ENCODE measurements around the gene MAEA. TPM values are rescaled to one million over a fixed set of nuclear protein-coding genes. Genes with fewer than 3 reads are reported as not detected.
A peak's percentile ranks its signal among the peaks of the same experiment; 100 is the strongest.

The MAEA gene
- total and polyA plus RNA-seq, 5 donors from 2014 or later: 61.2 to 77.7 (median 66.4) TPM

DNA sequence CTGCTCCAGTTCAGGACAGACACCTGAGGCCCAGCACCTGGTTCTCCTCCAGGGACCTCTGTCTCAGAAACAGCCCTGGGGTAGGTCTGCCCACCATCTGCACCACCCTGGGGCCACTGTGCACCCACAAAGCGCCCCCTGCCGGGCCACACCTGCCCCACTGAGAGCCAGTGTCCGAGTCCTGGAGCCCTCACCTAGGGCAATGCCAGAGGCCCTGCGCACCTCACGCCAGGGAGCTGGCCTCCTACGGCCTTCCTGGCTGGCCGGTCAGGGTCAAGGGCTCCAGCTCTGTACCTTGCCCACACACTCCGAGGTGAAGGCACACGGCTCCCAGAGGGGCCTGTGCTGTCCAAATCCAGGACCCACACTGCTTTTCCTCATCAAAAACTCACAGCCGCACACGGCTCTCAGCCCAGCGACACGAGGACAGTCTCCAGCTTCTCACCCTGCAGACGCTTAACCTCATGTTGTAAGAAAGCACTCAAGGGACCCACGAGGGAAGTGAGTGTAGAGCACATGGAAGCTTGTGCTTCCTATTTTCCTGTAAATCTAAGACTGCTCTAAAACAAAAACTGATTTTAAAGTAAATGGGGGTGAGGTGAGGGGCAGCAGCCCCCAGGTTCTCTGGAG is 46.1 kb upstream of the MAEA start:
- H3K9me3 ChIP-seq (ENCODE audit: control insufficient read depth in 2 of 2, low read length in 2 of 2): no peaks in the 10 kb centered on the region
- Mint-ChIP-seq H3K27me3 (no peaks in the 10 kb centered on the region), H3K27ac (peak overlapping the region in 1 of 3 donors; percentile 31), H3K4me1 (peaks cover 0 to 51% (median 20%) of the 10 kb centered on the region in 4 donors), H3K36me3 (peaks cover 10% of the 10 kb centered on the region), H3K9me3 (no peaks in the 10 kb centered on the region), H3K4me3 (peak overlapping the region in 2 of 4 donors; percentile 36 to 38)
- peaks cover 19% of the 10 kb centered on the region for H3K36me3 ChIP-seq (ENCODE audit: control insufficient read depth, insufficient read depth, low read length)
- no peaks in the 10 kb centered on the region for H3K27me3 ChIP-seq (ENCODE audit: control insufficient read depth, insufficient read depth, low read length)
- peaks cover 55% of the 10 kb centered on the region for H3K4me1 ChIP-seq (ENCODE audit: control insufficient read depth, insufficient read depth, low read length, poor library complexity, severe bottlenecking)
- DNase-seq (no peak), ATAC-seq (ENCODE audit: low read depth in 2 of 2) (no peak)
- H3K27ac ChIP-seq (ENCODE audit: insufficient read depth, low read length, poor library complexity, severe bottlenecking): no peak overlapping the region
- no peak overlapping the region for H3K4me3 ChIP-seq (ENCODE audit: low read depth, low read length)

DNA sequence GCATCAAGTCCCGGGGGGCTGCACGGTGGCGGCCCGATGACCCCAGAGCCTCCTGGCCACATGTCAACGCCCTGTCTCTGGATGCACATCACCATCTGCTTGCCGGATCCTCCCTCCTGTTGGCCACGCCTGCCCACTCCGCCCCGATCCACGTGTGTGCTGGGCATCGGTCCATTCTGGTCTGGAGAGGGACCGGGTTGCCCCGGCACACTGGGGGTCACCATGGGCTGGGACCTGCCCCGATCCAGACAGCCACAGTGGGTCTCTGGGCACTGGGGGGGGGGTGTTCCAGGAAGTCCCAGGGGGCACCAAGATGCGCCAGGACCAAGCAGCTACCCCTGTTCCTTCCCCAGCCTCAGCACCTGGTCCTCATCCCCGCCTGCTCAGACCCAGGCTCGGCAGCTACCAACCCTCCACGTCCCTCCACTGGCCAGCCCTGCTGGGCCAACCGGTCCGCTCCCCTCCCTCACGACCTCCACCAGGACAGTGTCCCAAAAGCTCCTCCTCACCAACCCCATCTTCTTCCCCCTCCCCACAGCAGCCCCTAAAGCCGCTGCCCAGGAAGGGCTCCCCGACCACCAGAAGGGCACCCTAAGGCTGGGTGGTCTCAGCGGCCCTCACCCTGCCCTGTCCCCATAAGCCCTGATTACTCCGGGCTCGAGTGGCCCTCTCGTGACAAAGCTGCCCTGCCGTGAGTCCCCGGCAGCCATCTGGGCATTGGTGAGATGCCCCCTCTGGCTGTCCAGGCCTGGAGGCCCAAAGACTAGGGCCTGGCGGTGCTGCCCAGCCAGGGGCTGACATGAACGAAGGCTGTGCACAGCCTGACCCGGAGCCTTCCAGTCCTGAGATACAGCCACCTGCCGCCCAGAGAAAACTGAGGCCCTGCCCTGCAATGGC is 45.4 kb upstream of the MAEA start:
- no peak overlapping the region for H3K27ac ChIP-seq (ENCODE audit: insufficient read depth, low read length, poor library complexity, severe bottlenecking)
- no peak for ATAC-seq (ENCODE audit: low read depth in 2 of 2)
- H3K4me1 ChIP-seq (ENCODE audit: control insufficient read depth, insufficient read depth, low read length, poor library complexity, severe bottlenecking): peaks cover 55% of the 10 kb centered on the region
- H3K36me3 ChIP-seq (ENCODE audit: control insufficient read depth, insufficient read depth, low read length): peaks cover 15% of the 10 kb centered on the region
- H3K4me3 Mint-ChIP-seq: peak overlapping the region; percentile 32 to 68 (median 55)
- H3K9me3 Mint-ChIP-seq: no peaks in the 10 kb centered on the region
- no peak overlapping the region for H3K4me3 ChIP-seq (ENCODE audit: low read depth, low read length)
- H3K27me3 ChIP-seq (ENCODE audit: control insufficient read depth, insufficient read depth, low read length): no peaks in the 10 kb centered on the region
- peaks cover 10% of the 10 kb centered on the region for H3K36me3 Mint-ChIP-seq
- H3K27me3 Mint-ChIP-seq: no peaks in the 10 kb centered on the region
- H3K9me3 ChIP-seq (ENCODE audit: control insufficient read depth in 2 of 2, low read length in 2 of 2): no peaks in the 10 kb centered on the region
- H3K27ac Mint-ChIP-seq: peak overlapping the region in 1 of 3 donors; percentile 59
- H3K4me1 Mint-ChIP-seq: peaks cover 0 to 51% (median 19%) of the 10 kb centered on the region in 4 donors
- DNase-seq: no peak

- Mint-ChIP-seq H3K9me3 (peaks cover 0 to 2% (median 0%) of the 10 kb centered on the region in 7 donors), H3K36me3 (peaks cover 6% of the 10 kb centered on the region), H3K4me3 (peak overlapping the region; percentile 32 to 85 (median 62)), H3K27ac (peak overlapping the region in 2 of 3 donors; percentile 59 to 86), H3K4me1 (peaks cover 0 to 55% (median 19%) of the 10 kb centered on the region in 4 donors), H3K27me3 (peaks cover 4% of the 10 kb centered on the region)
- no peak overlapping the region for H3K27ac ChIP-seq (ENCODE audit: insufficient read depth, low read length, poor library complexity, severe bottlenecking)
- peaks cover 10% of the 10 kb centered on the region for H3K36me3 ChIP-seq (ENCODE audit: control insufficient read depth, insufficient read depth, low read length)
- no peaks in the 10 kb centered on the region for H3K27me3 ChIP-seq (ENCODE audit: control insufficient read depth, insufficient read depth, low read length)
- DNase-seq (no peak), ATAC-seq (ENCODE audit: low read depth in 2 of 2) (no peak)
- H3K4me3 ChIP-seq (ENCODE audit: low read depth, low read length): no peak overlapping the region
- peaks cover 60% of the 10 kb centered on the region for H3K4me1 ChIP-seq (ENCODE audit: control insufficient read depth, insufficient read depth, low read length, poor library complexity, severe bottlenecking)
- no peaks in the 10 kb centered on the region for H3K9me3 ChIP-seq (ENCODE audit: control insufficient read depth in 2 of 2, low read length in 2 of 2)
These were observed 44.7 kb upstream of the MAEA start for GRCh38 chr4:1244978-1245471.

- Mint-ChIP-seq H3K4me3 (peak overlapping the region; percentile 32 to 89 (median 76)), H3K4me1 (peaks cover 0 to 60% (median 22%) of the 10 kb centered on the region in 4 donors), H3K9me3 (peaks cover 0 to 2% (median 0%) of the 10 kb centered on the region in 7 donors), H3K27me3 (peaks cover 4% of the 10 kb centered on the region), H3K36me3 (peaks cover 6% of the 10 kb centered on the region), H3K27ac (peak overlapping the region in 2 of 3 donors; percentile 86 to 93)
- Histone ChIP-seq H3K4me3 (ENCODE audit: low read depth, low read length) (no peak overlapping the region), H3K36me3 (ENCODE audit: control insufficient read depth, insufficient read depth, low read length) (peaks cover 8% of the 10 kb centered on the region), H3K27ac (ENCODE audit: insufficient read depth, low read length, poor library complexity, severe bottlenecking) (no peak overlapping the region), H3K9me3 (ENCODE audit: control insufficient read depth in 2 of 2, low read length in 2 of 2) (no peaks in the 10 kb centered on the region), H3K4me1 (ENCODE audit: control insufficient read depth, insufficient read depth, low read length, poor library complexity, severe bottlenecking) (peaks cover 65% of the 10 kb centered on the region), H3K27me3 (ENCODE audit: control insufficient read depth, insufficient read depth, low read length) (no peaks in the 10 kb centered on the region)
- no peak for ATAC-seq (ENCODE audit: low read depth in 2 of 2)
- no peak for DNase-seq
These were observed 44.1 kb upstream of the MAEA start for GRCh38 chr4:1245481-1246051.

- peaks cover 4% of the 10 kb centered on the region for H3K36me3 ChIP-seq (ENCODE audit: control insufficient read depth, insufficient read depth, low read length)
- H3K9me3 ChIP-seq (ENCODE audit: control insufficient read depth in 2 of 2, low read length in 2 of 2): no peaks in the 10 kb centered on the region
- Mint-ChIP-seq H3K27ac (peak overlapping the region; percentile 86 to 95 (median 93)), H3K4me3 (peak overlapping the region; percentile 85 to 94 (median 90)), H3K9me3 (peaks cover 0 to 2% (median 0%) of the 10 kb centered on the region in 7 donors), H3K36me3 (peaks cover 4% of the 10 kb centered on the region), H3K4me1 (peaks cover 0 to 66% (median 27%) of the 10 kb centered on the region in 4 donors), H3K27me3 (peaks cover 4% of the 10 kb centered on the region)
- DNase-seq: no peak
- H3K27me3 ChIP-seq (ENCODE audit: control insufficient read depth, insufficient read depth, low read length): no peaks in the 10 kb centered on the region
- ATAC-seq (ENCODE audit: low read depth in 2 of 2): no peak
- H3K4me3 ChIP-seq (ENCODE audit: low read depth, low read length): peak overlapping the region; percentile 53
- H3K27ac ChIP-seq (ENCODE audit: insufficient read depth, low read length, poor library complexity, severe bottlenecking): peak overlapping the region; percentile 81
- H3K4me1 ChIP-seq (ENCODE audit: control insufficient read depth, insufficient read depth, low read length, poor library complexity, severe bottlenecking): peaks cover 73% of the 10 kb centered on the region
These were observed 43.4 kb upstream of the MAEA start for GRCh38 chr4:1246111-1246881.

DNA sequence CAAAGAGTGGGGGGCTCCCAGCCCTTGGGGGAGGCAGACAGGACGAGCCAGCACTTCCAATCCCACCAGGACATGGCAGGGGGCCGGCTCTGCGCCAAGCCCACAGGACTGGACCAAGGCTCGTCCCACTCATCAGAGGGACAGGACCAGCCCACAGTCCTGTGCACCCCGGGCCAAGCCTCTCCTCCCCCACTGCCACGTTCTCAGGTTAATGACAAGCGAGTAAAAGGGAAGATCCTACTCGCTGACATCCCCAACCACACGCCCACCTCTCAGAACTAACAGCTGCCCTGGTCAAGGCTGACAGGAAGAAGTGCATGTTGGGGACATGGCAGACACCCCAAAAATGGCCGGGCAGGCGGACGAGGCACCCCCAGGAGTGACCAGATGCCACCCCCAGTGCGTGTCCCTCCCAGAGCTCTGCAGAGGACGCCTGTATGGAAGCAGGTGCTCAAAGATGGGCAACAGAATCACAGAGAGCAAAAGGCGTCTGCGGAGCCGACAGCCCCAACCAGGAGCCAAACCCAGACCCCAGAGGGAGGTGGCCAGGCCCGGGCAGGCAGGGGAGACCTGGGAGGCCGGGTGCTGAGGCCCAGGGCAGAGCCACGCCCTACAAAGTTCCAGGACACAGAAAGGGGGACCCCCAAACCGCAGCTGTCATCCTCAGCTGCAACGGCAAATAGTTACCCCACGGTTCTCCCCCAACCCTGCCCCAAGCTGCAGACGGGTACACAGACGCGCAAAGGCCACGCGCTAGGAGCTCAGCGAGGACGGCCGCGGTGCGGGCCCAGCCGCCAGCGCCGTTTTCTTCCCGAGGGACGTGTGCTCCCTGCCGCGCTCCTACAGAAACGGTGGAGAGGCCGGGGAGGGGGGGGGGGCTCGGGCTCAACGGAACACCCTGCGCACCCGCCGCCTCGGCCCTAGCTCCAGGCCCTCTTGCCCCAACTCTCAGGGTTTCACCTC is 42.5 kb upstream of the MAEA start:
- Histone ChIP-seq H3K4me3 (ENCODE audit: low read depth, low read length) (peak overlapping the region; percentile 53), H3K9me3 (ENCODE audit: control insufficient read depth in 2 of 2, low read length in 2 of 2) (no peaks in the 10 kb centered on the region), H3K36me3 (ENCODE audit: control insufficient read depth, insufficient read depth, low read length) (no peaks in the 10 kb centered on the region), H3K4me1 (ENCODE audit: control insufficient read depth, insufficient read depth, low read length, poor library complexity, severe bottlenecking) (peaks cover 73% of the 10 kb centered on the region), H3K27me3 (ENCODE audit: control insufficient read depth, insufficient read depth, low read length) (no peaks in the 10 kb centered on the region), H3K27ac (ENCODE audit: insufficient read depth, low read length, poor library complexity, severe bottlenecking) (peak overlapping the region; percentile 81)
- ATAC-seq (ENCODE audit: low read depth in 2 of 2) (no peak), DNase-seq (peak in 1 of 3 donors; percentile 34)
- peak overlapping the region; percentile 86 to 95 (median 93) for H3K27ac Mint-ChIP-seq
- peaks cover 3% of the 10 kb centered on the region for H3K36me3 Mint-ChIP-seq
- H3K4me3 Mint-ChIP-seq: peak overlapping the region; percentile 85 to 94 (median 90)
- peaks cover 4% of the 10 kb centered on the region for H3K27me3 Mint-ChIP-seq
- H3K9me3 Mint-ChIP-seq: peaks cover 0 to 2% (median 0%) of the 10 kb centered on the region in 7 donors
- H3K4me1 Mint-ChIP-seq: peaks cover 0 to 74% (median 30%) of the 10 kb centered on the region in 4 donors

Data from CD4-positive, CD25-positive, alpha-beta regulatory T cell (primary cell).